HL-60 (cell line): ENCODE data around the gene CFHR2.

Experiments used
- DNase-seq, 2 experiments: peaks; one replicate each; pipeline ENCODE4 v3.0.0-alpha.2; 2010 to 2020; ENCODE audit warnings: low read depth in 1 of 2, low spot score in 1 of 2
- H3K27ac ChIP-seq: fragments of 250-450 bp; sonication (Bioruptor Pico); replicated peaks from 2 replicates; pipeline ENCODE4 v1.5.1; 2020; ENCODE audit warnings: mild to moderate bottlenecking, moderate library complexity
- H3K27me3 ChIP-seq: fragments of 250-450 bp; sonication (Bioruptor Pico); 2 replicates; pipeline ENCODE4 v1.5.1; 2021; ENCODE audit warnings: mild to moderate bottlenecking, moderate library complexity; ENCODE audit not compliant: insufficient read depth, poor library complexity, severe bottlenecking
- H3K4me3 ChIP-seq: replicated peaks from 2 replicates; pipeline ENCODE4 v1.5.1; 2011; ENCODE audit warnings: mild to moderate bottlenecking, control low read depth, low read length; ENCODE audit not compliant: insufficient read depth
- GABPA ChIP-seq: IDR thresholded peaks from 2 replicates; pipeline ENCODE4 v1.6.1; 2012; ENCODE audit warnings: low read depth
- POLR2AphosphoS5 ChIP-seq: IDR thresholded peaks from 2 replicates; pipeline ENCODE4 v1.6.1; 2012; ENCODE audit warnings: low read depth
- SPI1 ChIP-seq: IDR thresholded peaks from 2 replicates; pipeline ENCODE4 v1.6.1; 2012; ENCODE audit warnings: low read depth, mild to moderate bottlenecking, borderline replicate concordance
- TF ChIP-seq, protein P1 (sequence below): IDR thresholded peaks from 2 replicates; pipeline ENCODE4 v1.6.1; 2012; ENCODE audit warnings: low read depth; ENCODE audit not compliant: insufficient replicate concordance
- TF ChIP-seq, protein P2 (sequence below): IDR thresholded peaks from one replicate; pipeline ENCODE4 v1.5.1; 2011; ENCODE audit warnings: low read length, control low read depth, inconsistent platforms; ENCODE audit not compliant: insufficient read depth

Gene CFHR2

DNA sequence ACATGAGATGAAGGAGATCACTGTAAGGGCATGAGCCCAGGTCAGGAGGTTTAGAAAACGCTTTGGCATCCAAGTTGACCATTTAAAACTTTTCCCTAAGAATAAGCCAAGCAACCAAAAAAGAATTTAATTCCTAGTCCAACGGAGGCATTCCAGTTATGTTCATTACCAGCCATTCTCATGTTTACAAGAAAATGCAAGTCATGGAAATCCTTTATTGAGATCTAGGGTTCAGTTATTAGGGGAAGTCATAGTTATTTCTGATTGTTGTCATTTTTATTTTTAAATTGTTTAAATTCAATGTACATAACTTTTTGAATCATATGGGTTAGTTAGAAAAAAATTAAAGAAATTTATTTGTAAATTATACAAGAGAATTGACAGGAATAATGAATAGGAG lies 58.3 kb downstream of the CFHR2 start:
- no peak for DNase-seq
- Histone ChIP-seq H3K4me3 (no peak overlapping the region), H3K27ac (no peak overlapping the region), H3K27me3 (no peaks in the 10 kb centered on the region)
- TF ChIP-seq, protein P1, sequence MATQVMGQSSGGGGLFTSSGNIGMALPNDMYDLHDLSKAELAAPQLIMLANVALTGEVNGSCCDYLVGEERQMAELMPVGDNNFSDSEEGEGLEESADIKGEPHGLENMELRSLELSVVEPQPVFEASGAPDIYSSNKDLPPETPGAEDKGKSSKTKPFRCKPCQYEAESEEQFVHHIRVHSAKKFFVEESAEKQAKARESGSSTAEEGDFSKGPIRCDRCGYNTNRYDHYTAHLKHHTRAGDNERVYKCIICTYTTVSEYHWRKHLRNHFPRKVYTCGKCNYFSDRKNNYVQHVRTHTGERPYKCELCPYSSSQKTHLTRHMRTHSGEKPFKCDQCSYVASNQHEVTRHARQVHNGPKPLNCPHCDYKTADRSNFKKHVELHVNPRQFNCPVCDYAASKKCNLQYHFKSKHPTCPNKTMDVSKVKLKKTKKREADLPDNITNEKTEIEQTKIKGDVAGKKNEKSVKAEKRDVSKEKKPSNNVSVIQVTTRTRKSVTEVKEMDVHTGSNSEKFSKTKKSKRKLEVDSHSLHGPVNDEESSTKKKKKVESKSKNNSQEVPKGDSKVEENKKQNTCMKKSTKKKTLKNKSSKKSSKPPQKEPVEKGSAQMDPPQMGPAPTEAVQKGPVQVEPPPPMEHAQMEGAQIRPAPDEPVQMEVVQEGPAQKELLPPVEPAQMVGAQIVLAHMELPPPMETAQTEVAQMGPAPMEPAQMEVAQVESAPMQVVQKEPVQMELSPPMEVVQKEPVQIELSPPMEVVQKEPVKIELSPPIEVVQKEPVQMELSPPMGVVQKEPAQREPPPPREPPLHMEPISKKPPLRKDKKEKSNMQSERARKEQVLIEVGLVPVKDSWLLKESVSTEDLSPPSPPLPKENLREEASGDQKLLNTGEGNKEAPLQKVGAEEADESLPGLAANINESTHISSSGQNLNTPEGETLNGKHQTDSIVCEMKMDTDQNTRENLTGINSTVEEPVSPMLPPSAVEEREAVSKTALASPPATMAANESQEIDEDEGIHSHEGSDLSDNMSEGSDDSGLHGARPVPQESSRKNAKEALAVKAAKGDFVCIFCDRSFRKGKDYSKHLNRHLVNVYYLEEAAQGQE = no peak
- TF ChIP-seq, protein P2, sequence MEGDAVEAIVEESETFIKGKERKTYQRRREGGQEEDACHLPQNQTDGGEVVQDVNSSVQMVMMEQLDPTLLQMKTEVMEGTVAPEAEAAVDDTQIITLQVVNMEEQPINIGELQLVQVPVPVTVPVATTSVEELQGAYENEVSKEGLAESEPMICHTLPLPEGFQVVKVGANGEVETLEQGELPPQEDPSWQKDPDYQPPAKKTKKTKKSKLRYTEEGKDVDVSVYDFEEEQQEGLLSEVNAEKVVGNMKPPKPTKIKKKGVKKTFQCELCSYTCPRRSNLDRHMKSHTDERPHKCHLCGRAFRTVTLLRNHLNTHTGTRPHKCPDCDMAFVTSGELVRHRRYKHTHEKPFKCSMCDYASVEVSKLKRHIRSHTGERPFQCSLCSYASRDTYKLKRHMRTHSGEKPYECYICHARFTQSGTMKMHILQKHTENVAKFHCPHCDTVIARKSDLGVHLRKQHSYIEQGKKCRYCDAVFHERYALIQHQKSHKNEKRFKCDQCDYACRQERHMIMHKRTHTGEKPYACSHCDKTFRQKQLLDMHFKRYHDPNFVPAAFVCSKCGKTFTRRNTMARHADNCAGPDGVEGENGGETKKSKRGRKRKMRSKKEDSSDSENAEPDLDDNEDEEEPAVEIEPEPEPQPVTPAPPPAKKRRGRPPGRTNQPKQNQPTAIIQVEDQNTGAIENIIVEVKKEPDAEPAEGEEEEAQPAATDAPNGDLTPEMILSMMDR = no peak
- TF ChIP-seq SPI1 (no peak), POLR2AphosphoS5 (no peak), GABPA (no peak)

DNA sequence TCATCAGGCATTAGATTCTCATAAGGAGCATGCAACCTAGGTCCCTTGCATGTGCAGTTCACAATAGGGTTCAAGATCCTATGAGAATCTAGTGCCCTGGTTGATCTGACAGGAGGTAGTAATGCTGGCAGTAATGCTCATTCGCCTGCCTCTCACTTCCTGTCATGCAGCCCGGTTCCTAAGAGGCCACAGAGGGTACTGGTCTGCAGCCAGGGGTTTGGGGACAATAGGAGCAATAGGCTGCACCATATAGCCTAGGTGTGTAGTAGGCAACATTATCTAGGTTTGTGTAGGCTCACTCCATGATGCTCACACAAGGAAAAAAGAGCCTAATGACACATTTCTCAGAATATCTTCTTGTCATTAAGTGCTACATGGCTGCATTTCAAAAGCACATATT lies 59.6 kb downstream of the CFHR2 start:
- Histone ChIP-seq H3K27me3 (no peaks in the 10 kb centered on the region), H3K27ac (no peak overlapping the region), H3K4me3 (no peak overlapping the region)
- TF ChIP-seq POLR2AphosphoS5 (no peak), SPI1 (no peak), GABPA (no peak)
- TF ChIP-seq, protein P2 = no peak
- TF ChIP-seq, protein P1 = no peak
- DNase-seq = no peak

GRCh38 chr1:197008861-197009260 lies 65.3 kb downstream of the CFHR2 start:
- no peak overlapping the region for H3K4me3 ChIP-seq
- no peak for DNase-seq
- TF ChIP-seq SPI1 (no peak), POLR2AphosphoS5 (no peak), GABPA (no peak)
- TF ChIP-seq, protein P2 = no peak
- TF ChIP-seq, protein P1 = no peak
- no peaks in the 10 kb centered on the region for H3K27me3 ChIP-seq
- H3K27ac ChIP-seq = no peak overlapping the region
